Measurements from ENCODE around the gene SH3BP1. TPM values are rescaled to one million over a fixed set of nuclear protein-coding genes. Genes with fewer than 3 reads are reported as not detected.
"Not testable (repeated sequence)": the region's sequence is repeated elsewhere in the genome, so short reads cannot be mapped to it uniquely, and the experiment has no call there.

The SH3BP1 gene, protein sequence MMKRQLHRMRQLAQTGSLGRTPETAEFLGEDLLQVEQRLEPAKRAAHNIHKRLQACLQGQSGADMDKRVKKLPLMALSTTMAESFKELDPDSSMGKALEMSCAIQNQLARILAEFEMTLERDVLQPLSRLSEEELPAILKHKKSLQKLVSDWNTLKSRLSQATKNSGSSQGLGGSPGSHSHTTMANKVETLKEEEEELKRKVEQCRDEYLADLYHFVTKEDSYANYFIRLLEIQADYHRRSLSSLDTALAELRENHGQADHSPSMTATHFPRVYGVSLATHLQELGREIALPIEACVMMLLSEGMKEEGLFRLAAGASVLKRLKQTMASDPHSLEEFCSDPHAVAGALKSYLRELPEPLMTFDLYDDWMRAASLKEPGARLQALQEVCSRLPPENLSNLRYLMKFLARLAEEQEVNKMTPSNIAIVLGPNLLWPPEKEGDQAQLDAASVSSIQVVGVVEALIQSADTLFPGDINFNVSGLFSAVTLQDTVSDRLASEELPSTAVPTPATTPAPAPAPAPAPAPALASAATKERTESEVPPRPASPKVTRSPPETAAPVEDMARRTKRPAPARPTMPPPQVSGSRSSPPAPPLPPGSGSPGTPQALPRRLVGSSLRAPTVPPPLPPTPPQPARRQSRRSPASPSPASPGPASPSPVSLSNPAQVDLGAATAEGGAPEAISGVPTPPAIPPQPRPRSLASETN
- polyA plus RNA-seq, result 0.63 TPM in 1 of 2 replicates, not detected in the other
- polyA minus RNA-seq, result 0.69 and 0.73 TPM in 2 replicates

DNA sequence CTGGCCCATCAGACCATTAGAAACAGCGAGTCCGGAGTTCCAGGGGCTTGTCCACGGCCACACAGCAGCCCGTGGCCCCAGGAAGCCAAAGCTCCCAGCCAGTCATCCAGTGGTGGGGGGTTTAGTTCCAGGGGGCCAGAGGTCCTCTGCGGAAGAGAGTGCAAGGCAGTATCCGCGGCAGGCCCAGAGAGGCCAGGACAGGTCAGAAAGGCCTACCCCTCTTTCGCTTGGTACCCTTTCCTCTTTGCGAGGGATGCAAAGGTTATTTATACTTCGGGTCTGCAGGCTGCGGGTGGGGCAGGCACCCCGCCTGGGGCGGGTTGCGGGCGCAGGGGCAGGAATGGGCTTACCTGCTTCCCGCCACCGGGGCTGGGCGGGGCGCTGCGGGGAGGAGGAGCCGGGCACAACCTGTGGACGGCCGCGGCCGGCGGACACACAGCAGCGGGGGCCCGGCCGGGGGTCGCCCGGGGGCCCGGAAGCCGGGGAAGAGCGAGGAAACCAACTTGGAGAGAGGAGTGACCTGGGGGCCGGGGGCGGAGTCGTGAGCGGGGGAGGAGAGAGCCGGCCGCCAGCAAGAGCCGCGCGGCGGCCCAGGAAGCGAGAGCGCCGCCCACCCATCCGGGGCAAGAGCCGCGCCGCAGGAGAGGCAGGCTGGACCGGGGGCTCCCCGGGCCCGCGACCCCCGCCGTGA, at the start of gene SH3BP1:
Gene SH3BP1 (plus strand): TSS at position 600 of the 691 bp plus-strand sequence. CDS start 119 bp downstream, outside the sequence.
- TF ChIP-seq RAD21 (conservative IDR thresholded peaks at IDR 0.05) (no peak), POLR2AphosphoS5 (IDR thresholded peaks at IDR 0.05) (no peak), EP300 (conservative IDR thresholded peaks at IDR 0.05; ENCODE audit: poor library complexity, severe bottlenecking) (no peak), TAF1 (IDR thresholded peaks at IDR 0.05; ENCODE audit: low read depth) (no peak), SMC3 (conservative IDR thresholded peaks at IDR 0.05; ENCODE audit: poor library complexity) (no peak), MXI1 (conservative IDR thresholded peaks at IDR 0.05; ENCODE audit: poor library complexity, severe bottlenecking) (no peak), REST (IDR thresholded peaks at IDR 0.05; ENCODE audit: borderline replicate concordance) (no peak), EZH2 (IDR thresholded peaks at IDR 0.05; ENCODE audit: borderline replicate concordance, insufficient read depth, low read length, poor library complexity, severe bottlenecking) (no peak)
- TF ChIP-seq, protein P1, sequence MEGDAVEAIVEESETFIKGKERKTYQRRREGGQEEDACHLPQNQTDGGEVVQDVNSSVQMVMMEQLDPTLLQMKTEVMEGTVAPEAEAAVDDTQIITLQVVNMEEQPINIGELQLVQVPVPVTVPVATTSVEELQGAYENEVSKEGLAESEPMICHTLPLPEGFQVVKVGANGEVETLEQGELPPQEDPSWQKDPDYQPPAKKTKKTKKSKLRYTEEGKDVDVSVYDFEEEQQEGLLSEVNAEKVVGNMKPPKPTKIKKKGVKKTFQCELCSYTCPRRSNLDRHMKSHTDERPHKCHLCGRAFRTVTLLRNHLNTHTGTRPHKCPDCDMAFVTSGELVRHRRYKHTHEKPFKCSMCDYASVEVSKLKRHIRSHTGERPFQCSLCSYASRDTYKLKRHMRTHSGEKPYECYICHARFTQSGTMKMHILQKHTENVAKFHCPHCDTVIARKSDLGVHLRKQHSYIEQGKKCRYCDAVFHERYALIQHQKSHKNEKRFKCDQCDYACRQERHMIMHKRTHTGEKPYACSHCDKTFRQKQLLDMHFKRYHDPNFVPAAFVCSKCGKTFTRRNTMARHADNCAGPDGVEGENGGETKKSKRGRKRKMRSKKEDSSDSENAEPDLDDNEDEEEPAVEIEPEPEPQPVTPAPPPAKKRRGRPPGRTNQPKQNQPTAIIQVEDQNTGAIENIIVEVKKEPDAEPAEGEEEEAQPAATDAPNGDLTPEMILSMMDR (IDR thresholded peaks at IDR 0.05; ENCODE audit: poor library complexity, severe bottlenecking), result no peak
- no peak within 1 kb of the TSS for H2AFZ ChIP-seq (ENCODE audit: low read depth, low read length)
- H3K27ac ChIP-seq (ENCODE audit: low read length), result no peak within 1 kb of the TSS
- H3K79me2 ChIP-seq (replicated peaks; ENCODE audit: insufficient read depth, low read length), result no peaks in the 10 kb centered on the region
- no peaks in the 10 kb centered on the region for H3F3A ChIP-seq (ENCODE audit: insufficient read depth, low read length, poor library complexity, severe bottlenecking)
- no peaks in the 10 kb centered on the region for H3K9me3 ChIP-seq (ENCODE audit: low read length)
- no peak within 1 kb of the TSS for H3K4me2 ChIP-seq (ENCODE audit: low read length)
- peaks cover 15% of the 10 kb centered on the region for H3K27me3 ChIP-seq (ENCODE audit: insufficient read depth, low read depth, low read length)
- no peak within 1 kb of the TSS for H3K9ac ChIP-seq (ENCODE audit: low read length)
- H3K4me3 ChIP-seq (ENCODE audit: low read length), result peak within 1 kb of the TSS; percentile 47
- H3K9me2 ChIP-seq (ENCODE audit: insufficient read depth, low read length), result no peaks in the 10 kb centered on the region
- H3K36me3 ChIP-seq (ENCODE audit: insufficient read depth, low read length), result no peaks in the 10 kb centered on the region
- no peaks in the 10 kb centered on the region for H4K20me1 ChIP-seq (ENCODE audit: insufficient read depth)

DNA sequence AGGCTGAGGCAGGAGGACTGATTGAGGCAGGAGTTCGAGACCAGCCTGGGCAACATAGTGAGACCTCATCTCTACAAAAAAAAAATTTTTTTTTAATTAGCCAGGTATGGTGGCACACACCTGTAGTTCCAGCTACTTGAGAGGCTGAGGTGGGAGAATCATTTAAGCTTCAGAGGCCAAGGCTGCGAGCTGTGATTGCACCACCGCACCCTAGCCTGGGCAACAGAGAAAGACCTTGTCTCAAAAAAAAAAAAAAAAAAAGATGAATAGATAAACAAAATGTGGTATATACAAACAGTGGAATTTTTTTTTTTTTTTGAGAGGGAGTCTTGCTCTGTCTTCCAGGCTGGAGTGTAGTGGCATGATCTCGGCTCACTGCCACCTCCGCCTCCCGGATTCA, 48.4 kb upstream of the SH3BP1 start:
- H3K9me3 ChIP-seq (ENCODE audit: low read length); H2AFZ ChIP-seq (ENCODE audit: low read depth, low read length): not testable (repeated sequence)

More for the DNA sequence above, 48.4 kb upstream of the SH3BP1 start:
- H3K4me2 ChIP-seq (ENCODE audit: low read length); H3K79me2 ChIP-seq (replicated peaks; ENCODE audit: insufficient read depth, low read length); H3K36me3 ChIP-seq (ENCODE audit: insufficient read depth, low read length); H4K20me1 ChIP-seq (ENCODE audit: insufficient read depth); H3K9me2 ChIP-seq (ENCODE audit: insufficient read depth, low read length); H3K9ac ChIP-seq (ENCODE audit: low read length); H3K27me3 ChIP-seq (ENCODE audit: insufficient read depth, low read depth, low read length); H3K4me3 ChIP-seq (ENCODE audit: low read length); H3K27ac ChIP-seq (ENCODE audit: low read length); H3F3A ChIP-seq (ENCODE audit: insufficient read depth, low read length, poor library complexity, severe bottlenecking): not testable (repeated sequence)

All from neural cell (in vitro differentiated cells).